T-helper 1 cell treated with Interleukin-12 subunit alpha and Interleukin-12 subunit beta and Interleukin-4 antibody, amounts not matched to agents 30 ng/mL and 1 ng/mL, for 36 hours (primary cell): Measurements from ENCODE around the gene ABHD8. TPM values are rescaled to one million over a fixed set of nuclear protein-coding genes. Genes with fewer than 3 reads are reported as not detected.
"Not testable (repeated sequence)": the region's sequence is repeated elsewhere in the genome, so short reads cannot be mapped to it uniquely, and the experiment has no call there.

ENCODE experiments used
- intact Hi-C: fragments of 100-400 bp; cut with micrococcal nuclease; formaldehyde crosslinking; loops from one replicate; pipeline ENCODE4 v1.15.1; 2024
- total RNA-seq: library from RNA; stranded (reverse); gene quantifications from 2 replicates; pipeline ENCODE4 v1.2.3, GENCODE V29; 2022

Gene ABHD8
- total RNA-seq, 1 donor from 2014 or later = 12.7 TPM

DNA sequence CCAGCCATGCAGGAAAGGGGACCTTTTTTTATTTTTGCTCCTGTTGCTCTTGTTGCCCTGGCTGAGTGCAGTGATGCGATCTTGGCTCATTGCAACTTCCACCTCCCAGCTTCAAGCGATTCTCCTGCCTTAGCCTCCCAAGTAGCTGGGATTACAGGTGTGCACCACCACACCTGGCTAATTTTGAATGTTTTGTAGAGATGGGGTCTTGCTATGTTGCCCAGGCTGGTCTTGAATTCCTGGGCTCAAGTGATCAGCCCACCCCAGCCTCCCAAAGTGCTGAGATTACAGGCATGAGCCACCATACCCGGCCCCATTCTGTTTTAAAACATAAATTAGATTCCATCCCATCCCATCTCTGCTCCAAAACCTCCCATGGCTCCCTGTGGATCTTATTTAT is 28.3 kb downstream of the ABHD8 start:
- intact Hi-C loops = not testable (repeated sequence)

DNA sequence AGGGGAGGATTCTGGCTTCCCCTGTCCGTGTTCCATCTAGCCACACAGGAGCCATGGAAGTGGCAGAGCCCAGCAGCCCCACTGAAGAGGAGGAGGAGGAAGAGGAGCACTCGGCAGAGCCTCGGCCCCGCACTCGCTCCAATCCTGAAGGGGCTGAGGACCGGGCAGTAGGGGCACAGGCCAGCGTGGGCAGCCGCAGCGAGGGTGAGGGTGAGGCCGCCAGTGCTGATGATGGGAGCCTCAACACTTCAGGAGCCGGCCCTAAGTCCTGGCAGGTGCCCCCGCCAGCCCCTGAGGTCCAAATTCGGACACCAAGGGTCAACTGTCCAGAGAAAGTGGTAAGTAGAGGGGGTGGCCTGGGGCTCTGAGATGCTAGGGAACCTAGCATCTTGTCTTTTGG is 34.5 kb downstream of the ABHD8 start:
- intact Hi-C loops = loop anchor here (5.0 kb wide), 1 partner anchor 266 kb away; no protein-coding TSS in a partner anchor

DNA sequence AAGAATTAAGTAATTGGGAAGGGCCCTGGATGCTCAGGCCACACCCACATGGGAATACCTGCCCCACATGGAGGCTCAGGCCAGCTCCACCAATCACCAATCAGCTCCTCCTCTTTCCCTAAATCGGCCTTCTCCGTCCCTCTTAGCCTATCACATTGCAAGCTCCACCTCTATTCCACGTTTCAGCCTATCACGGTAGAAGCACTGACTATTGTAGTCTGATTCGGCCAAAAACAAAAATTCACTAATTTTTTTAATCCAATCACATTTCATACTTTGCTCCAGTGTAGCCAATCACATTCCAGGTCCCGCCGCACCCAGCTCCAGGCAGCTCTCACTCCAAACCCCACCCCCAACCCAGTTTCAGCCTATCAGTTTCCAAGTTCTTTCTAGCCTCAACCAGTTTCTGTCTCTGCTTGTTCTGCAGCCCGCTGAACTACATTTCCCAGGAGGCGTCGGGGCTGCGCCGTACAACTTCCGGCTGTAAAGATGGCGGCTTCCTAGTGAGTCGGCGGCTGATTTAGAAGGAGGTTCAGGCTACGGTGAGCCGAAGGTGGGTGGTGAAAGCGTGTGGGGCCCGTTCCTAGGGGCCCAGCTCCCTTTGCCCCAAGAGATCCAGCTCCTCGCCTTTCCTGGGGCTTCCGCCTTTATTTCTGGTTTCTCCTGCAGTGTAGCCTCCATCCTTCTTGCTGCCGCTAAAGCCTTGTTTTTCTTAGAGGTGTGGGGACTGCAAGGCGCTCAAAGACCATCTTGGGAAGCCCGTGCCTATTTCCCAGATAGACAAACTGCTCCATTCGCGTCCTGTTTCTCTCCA is 36.0 kb downstream of the ABHD8 start, which contains the start of gene BABAM1:
BABAM1 (plus strand) TSS at position 469 of the 814 bp plus-strand sequence. CDS start 1,364 bp downstream, outside the sequence.
- intact Hi-C loops = loop anchor here (1.0 to 5.0 kb wide), 13 partner anchors 15 to 695 kb away; partner anchors contain the start of genes DDA1, GTPBP3, HAUS8 and MRPL34

DNA sequence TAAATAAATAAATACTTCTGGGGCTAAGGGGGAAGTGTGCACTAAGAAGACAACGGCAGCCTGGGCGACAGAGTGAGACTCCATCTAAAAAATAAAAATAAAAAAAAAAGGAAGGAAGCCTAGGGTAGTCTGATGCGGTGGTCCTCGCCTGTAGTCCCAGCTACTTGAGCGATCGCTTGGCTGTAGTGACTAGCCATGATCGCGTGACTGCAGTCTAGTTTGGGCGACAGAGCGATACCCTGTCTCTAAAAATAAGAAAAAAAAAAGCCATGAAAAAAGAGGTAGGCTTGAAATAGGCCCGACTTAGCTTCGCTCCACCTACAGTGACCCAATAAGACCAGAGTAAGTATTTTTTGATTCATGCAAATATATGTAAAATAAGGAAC is 36.6 kb downstream of the ABHD8 start:
- intact Hi-C loops = loop anchor here (5.0 kb wide), 1 partner anchor 264 kb away; no protein-coding TSS in a partner anchor

DNA sequence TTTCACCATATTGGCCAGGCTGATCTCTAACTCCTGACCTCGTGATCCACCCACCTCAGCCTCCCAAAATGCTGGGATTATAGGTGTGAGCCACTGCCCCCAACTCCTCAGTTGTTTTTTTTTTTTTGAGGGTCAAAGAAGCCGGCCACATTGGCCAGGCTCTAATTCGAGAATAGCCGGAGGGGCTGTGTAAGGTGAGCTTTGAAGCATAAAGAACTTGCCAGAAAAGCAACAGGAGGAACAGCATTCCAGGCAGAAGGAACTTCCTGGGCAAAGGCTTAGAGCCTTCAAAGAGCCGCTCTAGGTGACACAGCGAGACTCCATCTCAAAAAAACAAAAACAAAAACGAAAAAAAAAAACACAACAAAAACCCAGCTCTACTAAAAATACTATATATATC is 37.2 kb downstream of the ABHD8 start:
- intact Hi-C loops = loop anchor here (5.0 kb wide), 1 partner anchor 264 kb away; no protein-coding TSS in a partner anchor

DNA sequence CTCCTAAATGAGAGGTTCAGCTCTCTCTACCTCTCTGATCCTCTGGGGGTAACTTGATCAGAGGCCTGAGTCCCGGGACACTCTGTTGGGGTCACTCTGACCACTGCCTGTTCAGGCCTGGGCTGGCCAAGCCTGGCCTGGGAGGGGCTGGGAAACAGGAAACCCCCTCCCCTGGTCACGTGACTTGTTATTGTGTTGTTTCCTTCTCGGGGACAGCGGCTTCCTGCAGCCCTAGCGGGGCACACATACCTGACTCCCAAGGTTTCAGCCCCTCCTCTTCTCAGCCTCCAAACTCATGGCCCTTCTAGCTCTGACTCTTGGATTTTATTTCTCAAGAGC is 38.6 kb downstream of the ABHD8 start, which contains the start of gene USHBP1:
USHBP1 (minus strand) TSS at position 105 of the 339 bp plus-strand sequence. CDS start 446 bp downstream, outside the sequence.
- intact Hi-C loops = no loop called here

DNA sequence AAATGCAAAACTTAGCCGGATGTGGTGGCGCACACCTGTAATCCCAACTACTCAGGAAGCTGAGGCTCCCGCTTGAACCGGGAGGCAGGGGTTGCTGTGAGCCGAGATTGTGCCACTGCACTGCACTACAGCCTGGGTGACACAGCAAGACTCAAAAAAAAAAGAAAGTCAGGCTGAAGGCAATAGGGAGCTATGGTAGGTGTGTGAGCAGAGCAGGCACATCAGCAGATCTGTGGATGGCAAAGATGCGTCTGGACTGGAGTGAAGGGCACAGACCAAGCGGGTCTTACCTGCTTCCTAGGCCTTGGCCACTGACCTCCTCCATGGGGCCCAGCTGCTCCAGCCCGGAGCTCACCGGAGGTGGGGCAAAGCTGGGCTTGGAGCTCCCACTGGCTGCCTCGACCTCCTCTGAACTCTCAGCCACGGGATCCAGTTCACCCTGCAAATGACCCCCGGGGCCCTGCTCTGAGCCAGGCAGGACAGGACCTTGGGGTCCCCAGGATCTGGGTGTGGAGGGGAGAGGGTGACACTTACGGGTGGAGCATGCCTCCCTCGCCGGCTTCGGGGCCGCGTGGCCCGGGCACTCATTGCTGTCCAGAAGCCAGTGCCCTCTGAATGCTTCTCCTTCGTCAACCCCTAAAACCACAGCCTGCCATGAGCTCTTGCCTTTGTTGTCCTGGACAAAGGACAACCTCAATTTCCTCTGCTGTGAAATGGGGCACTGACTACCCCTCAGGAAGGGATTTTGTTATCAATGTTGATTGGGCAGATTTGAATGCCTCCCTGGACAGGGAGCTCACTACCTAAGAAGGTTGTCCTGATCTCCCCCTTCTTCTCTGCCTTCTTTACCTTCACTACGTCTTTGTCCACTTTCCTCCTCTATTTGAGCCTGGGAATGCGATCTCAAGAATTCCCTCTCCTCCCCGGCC is 39.2 kb downstream of the ABHD8 start:
- intact Hi-C loops = no loop called here

DNA sequence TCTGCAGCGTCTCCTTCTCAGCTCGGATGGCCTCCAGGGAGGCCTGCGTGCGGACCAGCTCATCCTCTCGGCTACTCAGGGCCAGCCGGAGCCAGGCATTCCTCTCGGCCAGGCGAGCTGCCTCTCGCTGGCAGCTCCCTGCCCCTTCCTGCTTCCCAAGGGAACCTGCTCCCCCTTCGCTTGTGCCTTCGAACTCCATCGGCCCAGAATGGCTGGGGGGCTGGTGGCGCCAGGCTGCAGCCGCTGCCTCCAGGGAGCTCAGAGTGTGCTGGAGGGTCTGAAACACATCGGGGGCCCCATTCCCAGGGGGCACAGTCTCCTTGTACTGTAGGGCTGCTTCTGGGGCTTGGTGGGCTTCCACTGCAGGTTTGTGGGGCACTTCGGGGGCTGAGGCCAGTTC is 40.7 kb downstream of the ABHD8 start:
- intact Hi-C loops = no loop called here

DNA sequence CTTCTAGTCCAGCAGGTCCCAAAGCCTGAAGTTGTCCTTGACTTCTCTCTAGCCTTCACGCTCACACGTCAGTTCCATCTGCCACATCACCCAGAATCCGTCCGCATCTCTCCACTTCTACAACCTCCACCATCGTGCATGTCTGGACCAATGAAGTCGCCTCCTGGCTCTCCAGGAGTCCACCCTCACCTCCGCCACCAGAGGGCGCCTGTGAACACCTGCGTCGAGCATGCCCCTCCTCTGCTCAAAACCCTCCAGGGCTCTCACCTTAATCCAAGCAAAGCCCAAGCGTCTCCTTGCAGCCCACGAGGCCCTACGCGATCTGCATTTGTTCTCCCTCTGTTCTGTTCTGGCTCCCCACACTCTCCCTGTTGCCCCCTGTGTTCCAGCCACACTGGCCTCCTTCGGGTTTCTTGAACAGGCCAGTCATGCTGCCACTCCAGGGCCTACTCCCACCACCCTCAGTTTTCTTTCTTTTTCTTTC is 42.3 kb downstream of the ABHD8 start:
- intact Hi-C loops = loop anchor here (1.0 to 2.0 kb wide), 4 partner anchors 21 to 205 kb away; no protein-coding TSS in a partner anchor

DNA sequence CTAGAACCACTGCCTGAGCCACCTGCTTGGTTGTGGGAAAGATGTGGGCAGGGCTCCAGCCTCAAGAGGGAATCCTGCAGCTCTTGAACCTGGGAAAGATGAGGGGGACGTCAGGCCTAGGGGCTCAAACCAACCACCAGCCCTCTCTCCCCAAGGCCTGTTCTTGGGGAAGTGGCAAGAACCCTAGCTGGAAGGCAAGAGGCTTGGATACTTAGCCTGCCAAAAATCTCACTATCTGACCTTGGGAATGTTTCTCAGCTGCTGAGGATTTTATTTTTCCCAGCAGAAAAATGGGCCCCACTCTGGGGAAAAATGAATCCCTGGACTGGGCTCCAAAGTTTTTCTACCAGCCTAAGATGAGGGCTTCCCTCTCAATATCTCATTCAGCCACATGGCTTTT is 43.3 kb downstream of the ABHD8 start:
- intact Hi-C loops = loop anchor here (2.0 kb wide), 1 partner anchor 25 kb away; no protein-coding TSS in a partner anchor

DNA sequence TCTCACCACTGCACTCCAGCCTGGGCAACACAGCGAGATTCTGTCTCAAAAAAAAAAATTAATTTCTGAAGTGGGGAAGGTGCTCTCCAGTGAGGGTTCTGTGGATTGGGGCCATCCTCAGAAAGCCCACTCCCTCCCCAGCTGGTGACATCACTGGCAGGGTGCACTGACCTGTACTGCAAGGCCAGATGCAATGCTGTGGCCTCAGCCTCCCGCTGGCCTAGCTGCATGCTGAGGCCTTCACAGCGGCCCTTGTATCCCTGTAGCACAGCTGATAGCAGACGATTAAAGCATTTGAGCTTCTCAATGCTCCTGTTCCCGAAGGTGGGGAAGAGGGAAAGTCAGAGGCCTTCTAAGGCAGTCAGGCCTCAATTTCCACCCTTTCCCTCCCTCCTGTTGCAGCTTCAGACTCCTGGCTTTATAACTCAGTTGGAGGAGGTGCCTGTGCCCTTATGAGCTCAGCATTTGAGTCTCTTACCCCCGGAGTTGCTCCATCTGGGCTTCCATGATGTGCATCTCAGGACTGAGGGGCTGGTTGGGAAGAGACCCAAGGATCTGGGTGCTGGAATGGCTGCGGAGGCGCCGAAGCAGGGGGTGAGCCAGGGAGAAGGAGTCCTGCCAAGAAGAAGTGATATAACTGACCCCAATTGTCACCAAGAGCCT is 44.0 kb downstream of the ABHD8 start:
- intact Hi-C loops = no loop called here

DNA sequence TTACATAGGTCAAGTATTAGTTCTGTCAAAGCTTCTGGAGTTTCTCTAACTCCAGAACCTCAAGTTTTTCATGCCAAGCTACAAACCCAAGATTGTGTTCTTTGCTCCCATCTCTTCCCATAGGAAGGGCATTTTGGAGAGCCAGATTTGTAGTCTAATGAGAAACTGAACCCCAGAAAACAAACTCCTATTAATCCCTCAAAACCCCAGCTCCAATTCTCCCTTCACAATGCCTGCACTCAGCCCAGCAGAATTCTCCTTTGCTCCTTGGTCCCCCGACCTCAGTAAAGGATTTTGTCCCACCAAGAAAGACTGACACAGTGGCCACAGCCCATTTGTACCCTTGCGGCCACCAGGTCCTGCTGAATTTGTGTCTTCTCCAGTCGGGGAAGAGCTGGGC is 47.1 kb downstream of the ABHD8 start:
- intact Hi-C loops = no loop called here

DNA sequence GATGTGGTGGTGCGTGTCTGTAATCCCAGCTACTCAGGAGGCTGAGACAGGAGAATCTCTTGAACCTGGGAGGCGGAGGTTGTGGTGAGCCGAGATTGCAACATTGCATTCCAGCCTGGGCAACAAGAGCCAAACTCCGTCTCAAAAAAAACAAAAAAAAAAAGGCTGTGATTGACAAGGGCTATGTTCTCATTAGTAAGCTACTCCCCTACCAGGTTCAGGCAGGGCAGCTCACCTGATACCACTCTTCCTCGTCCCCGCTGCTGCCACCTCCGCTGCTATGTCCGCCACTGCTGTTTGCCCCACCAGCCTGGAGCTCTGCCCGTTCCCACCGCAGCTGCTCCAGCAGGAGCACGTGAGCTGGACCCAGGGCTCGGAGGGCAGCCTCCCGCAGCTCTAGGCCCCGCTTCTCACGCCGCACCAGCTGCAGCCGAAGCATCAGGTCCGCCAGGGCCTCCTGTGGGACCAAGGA is 48.0 kb downstream of the ABHD8 start:
- intact Hi-C loops = no loop called here

DNA sequence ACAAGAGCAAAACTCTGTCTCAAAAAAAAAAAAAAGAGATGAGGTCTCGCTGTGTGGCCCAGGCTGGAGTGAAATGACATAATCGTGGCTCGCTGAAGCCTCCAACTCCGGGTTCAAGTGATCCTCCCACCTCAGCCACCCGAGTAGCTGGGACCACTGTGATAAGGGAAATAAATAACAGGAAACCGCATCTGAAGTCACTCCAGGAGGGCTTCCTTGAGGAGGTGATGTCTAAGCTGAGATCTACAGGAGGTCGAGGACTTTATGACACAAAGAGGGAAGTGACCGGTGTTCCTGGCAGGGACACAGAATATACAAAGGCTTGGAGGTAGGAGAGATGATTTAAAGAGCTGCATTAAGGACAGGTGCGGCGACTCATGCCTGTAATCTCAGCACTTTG is 48.6 kb downstream of the ABHD8 start:
- intact Hi-C loops = no loop called here

DNA sequence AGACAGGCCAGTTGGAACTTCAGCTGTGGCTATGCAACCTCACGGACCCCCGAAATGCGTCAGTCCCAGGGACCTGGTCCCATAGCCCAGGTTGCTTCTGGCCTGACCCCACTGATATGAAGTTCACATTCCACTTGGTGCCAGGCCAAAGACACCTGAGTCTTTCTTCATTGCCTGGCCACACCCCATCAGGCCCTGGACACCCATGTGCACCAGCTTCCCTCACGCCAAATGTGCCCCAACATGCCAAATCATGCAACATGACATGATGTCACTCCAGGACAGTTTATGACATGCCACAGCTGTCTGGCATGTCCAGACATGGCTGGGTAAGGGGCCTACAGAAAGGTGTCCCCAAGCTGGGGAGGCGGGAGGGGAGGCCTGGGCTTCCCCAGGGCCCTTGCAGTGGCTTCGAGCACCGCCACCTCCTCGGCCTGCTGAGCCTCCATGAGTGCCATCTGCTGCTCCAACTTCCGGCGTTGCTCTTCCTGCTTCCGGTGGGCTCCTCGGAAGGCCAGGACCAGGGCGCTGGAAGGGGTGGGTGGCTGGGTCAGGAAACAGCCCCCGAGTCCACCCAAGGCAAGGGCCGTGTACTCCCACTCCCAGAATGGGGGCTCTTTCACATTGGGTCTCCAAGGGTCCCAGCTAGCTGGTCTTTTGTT is 53.2 kb downstream of the ABHD8 start:
- intact Hi-C loops = no loop called here

DNA sequence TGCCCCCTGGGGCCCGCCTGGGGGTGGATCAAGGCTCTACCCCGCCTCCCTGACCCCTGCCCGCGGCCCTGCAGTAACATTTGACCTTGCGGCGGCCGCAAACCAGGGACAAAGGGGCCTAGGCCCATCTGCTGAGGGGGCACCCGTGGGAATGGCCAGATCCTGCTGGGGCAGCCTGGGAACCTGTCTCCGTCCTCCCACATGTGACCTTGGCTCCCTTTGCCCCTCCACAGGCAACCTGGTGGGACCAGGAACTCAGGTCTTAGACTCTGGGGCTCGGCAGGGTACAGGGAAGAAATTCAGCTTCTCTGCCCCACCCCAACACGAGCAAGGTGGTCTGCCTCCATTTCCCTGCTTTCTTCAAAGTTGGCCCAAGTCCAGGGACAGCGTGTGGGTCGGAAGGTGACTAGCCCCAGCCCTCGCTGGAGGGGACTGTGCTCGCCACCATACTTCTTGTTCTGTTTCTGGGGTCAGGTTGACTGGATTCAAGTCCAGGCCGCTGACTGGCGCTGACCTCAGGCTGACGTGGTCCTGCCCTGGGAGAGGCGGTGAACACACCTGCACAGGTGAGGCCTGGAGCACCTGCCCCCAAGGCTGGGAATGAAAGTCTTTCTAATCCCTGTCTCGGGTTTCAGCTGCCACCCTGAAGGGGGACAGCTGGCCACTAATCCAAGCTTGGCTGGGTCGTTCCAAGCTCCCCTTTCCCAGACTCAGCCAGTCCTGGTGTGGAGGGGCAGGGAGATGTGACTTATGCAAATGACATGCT is 55.0 kb downstream of the ABHD8 start:
- intact Hi-C loops = no loop called here

DNA sequence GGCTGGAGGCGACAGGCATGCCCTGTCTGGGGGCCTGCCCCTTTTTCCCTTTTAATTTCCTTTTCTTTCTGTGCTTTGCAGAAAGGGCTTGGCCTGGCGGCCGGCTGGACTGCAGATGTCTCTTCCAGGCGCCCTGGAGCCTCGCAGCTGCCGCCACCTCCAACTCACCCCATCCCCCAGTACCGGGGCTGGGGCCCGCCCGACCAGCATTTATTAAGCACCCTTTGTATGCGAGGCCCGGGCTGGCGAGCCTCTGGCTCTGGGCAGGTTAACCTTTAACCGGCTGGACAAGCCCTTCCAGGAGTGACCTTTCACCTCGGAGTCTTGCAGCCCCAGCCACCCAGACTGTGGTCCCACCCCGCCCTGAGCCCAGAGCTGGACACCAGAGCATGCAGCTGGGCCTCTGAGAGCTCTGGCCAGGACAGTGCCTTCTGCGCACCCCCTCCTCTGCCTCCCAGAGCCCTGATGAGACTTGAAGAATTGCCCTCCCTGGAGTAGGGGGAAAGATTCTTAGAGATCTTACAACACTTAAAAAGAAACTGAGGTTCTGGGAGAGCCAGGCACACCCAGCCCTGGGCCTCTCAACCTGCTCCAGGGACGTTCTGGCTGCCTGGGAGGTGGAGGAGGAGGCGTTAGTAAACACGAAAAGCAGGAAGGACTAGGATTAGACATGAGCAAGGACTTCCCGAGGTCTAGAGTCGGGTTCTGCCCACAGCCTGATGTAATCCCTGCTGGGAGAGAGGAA is 56.4 kb downstream of the ABHD8 start:
- intact Hi-C loops = loop anchor here (1.0 kb wide), 1 partner anchor 21 kb away; the partner anchor contains the start of gene OCEL1

DNA sequence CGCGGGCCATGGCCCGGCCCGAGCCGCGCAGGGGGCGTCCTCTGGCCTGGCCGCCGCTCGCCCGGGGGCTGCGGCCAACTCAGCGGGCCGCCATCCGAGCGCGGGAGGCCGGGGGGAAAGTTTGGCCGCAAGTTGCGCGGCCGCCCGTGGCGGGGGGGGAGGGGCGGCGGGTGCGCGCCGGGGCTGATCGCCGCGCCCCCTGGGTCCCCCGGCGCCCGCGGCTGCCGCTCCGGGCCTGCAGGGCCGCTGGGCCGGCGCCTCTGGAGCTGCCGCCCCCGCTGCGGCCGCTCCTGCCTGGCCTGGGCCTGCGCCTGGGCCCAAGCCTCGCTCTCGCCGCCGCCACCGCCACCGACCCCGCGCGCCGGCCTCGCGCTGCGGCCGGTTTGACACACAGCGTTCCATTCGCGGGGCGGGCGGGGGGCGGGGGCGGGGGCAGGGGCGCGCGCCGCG is 57.7 kb downstream of the ABHD8 start, which contains the start of gene NR2F6:
NR2F6 (minus strand) TSS at position 385 of the 450 bp plus-strand sequence. CDS start 699 bp downstream, outside the sequence.
- intact Hi-C loops = loop anchor here (1.0 kb wide), 1 partner anchor 9 kb away; no protein-coding TSS in a partner anchor
